Hepatocyte (in vitro differentiated cells): ENCODE measurements around the gene KCND2. TPM values are rescaled to one million over a fixed set of nuclear protein-coding genes. Genes with fewer than 3 reads are reported as not detected.

Experiments used
- DNase-seq: peaks from one replicate; pipeline ENCODE4 v3.0.0-alpha.2; 2016; ENCODE audit warnings: low spot score
- H2AFZ ChIP-seq: fragments of 200-600 bp; sonication (generic); 2 replicates; pipeline ENCODE4 v1.6.0; 2016; ENCODE audit warnings: antibody characterized with exemption, mild to moderate bottlenecking
- H3K27ac ChIP-seq: fragments of 200-600 bp; sonication (generic); 2 replicates; pipeline ENCODE4 v1.5.1; 2016; ENCODE audit warnings: mild to moderate bottlenecking
- H3K27me3 ChIP-seq: fragments of 200-600 bp; sonication (generic); 2 replicates; pipeline ENCODE4 v1.6.1; 2016
- H3K36me3 ChIP-seq: fragments of 200-600 bp; sonication (generic); replicated peaks from 2 replicates; pipeline ENCODE4 v1.5.1; 2016; ENCODE audit warnings: low read depth; ENCODE audit not compliant: insufficient read depth
- H3K4me1 ChIP-seq: fragments of 200-600 bp; sonication (generic); 2 replicates; pipeline ENCODE4 v1.5.1; 2016; ENCODE audit warnings: mild to moderate bottlenecking, moderate library complexity; ENCODE audit not compliant: insufficient read depth
- H3K4me2 ChIP-seq: fragments of 200-600 bp; sonication (generic); 2 replicates; pipeline ENCODE4 v1.6.0; 2016
- H3K4me3 ChIP-seq: fragments of 200-600 bp; sonication (generic); 2 replicates; pipeline ENCODE4 v1.5.1; 2016; ENCODE audit warnings: mild to moderate bottlenecking
- H3K79me2 ChIP-seq: fragments of 200-600 bp; sonication (generic); 2 replicates; pipeline ENCODE4 v1.6.0; 2017; ENCODE audit warnings: mild to moderate bottlenecking
- H3K9me2 ChIP-seq: fragments of 200-600 bp; sonication (generic); replicated peaks from 2 replicates; pipeline ENCODE4 v1.6.0; 2017; ENCODE audit warnings: mild to moderate bottlenecking; ENCODE audit not compliant: insufficient read depth
- H3K9me3 ChIP-seq: fragments of 200-600 bp; sonication (generic); 2 replicates; pipeline ENCODE4 v1.5.1; 2016; ENCODE audit warnings: low read depth, mild to moderate bottlenecking
- H4K20me1 ChIP-seq: fragments of 200-600 bp; sonication (generic); 2 replicates; pipeline ENCODE4 v1.6.0; 2016; ENCODE audit warnings: mild to moderate bottlenecking; ENCODE audit not compliant: insufficient read depth, poor library complexity, severe bottlenecking
- EZH2 ChIP-seq: fragments of 200-600 bp; sonication (generic); IDR thresholded peaks from 2 replicates; pipeline ENCODE4 v1.6.1; 2016; ENCODE audit warnings: antibody characterized with exemption, mild to moderate bottlenecking, borderline replicate concordance
- EZH2phosphoT487 ChIP-seq: fragments of 200-600 bp; sonication (generic); IDR thresholded peaks from one replicate; pipeline ENCODE4 v1.6.1; 2018; ENCODE audit warnings: antibody characterized with exemption, mild to moderate bottlenecking, low read depth, moderate library complexity; ENCODE audit not compliant: unreplicated experiment, severe bottlenecking
- WGBS: methylation state at CpG from one replicate; pipeline ENCODE4 v1.1.6; 2016; ENCODE audit warnings: low lambda C conversion rate; ENCODE audit errors: missing lambda C conversion rate; 5-methylcytosine and 5-hydroxymethylcytosine counted together
- polyA plus RNA-seq: library from polyadenylated mRNA; unstranded; fragments of >200 nt; fragmentation: Nextera tagmentation; extraction: Ambion mirVana; gene quantifications from 2 replicates; pipeline ENCODE4 v1.2.1, GENCODE V29; 2016
- total RNA-seq: library from RNA; depleted of rRNA; stranded (reverse); fragments of >200 nt; gene quantifications from 2 replicates; pipeline ENCODE4 v1.2.3, GENCODE V29; 2014
- TF ChIP-seq, protein P1 (sequence below): fragments of 200-600 bp; sonication (generic); IDR thresholded peaks from 2 replicates; pipeline ENCODE4 v1.5.1; 2016; ENCODE audit warnings: antibody characterized with exemption, mild to moderate bottlenecking; ENCODE audit not compliant: poor library complexity

The KCND2 gene
- total and polyA plus RNA-seq, 2 experiments from 2014 or later = 0.58 to 3.6 TPM

DNA sequence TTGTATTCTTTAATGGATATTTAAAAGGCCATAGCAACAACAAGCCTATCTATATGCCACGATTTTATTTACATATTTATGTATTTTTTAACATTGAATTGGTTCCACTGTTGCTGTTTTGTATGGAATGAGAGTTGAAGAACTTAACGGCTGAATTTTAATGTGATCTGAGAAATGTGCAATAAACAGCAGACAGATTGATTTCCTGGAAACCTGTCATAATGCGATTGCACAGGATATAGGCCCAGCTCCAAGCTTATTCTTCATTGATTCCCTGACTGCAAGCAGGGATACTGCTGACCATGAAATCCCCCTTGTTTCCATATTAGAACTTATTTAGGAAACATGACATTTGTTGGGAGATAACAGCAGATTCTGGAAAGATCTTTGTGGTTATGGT, 195.6 kb downstream of the KCND2 start:
- Histone ChIP-seq H3K4me3 (no peak overlapping the region), H3K9me2 (no peaks in the 10 kb centered on the region), H4K20me1 (no peaks in the 10 kb centered on the region), H3K27me3 (no peaks in the 10 kb centered on the region), H3K4me1 (no peaks in the 10 kb centered on the region), H3K27ac (no peak overlapping the region), H3K9me3 (no peaks in the 10 kb centered on the region), H3K79me2 (no peaks in the 10 kb centered on the region), H2AFZ (no peak overlapping the region), H3K4me2 (no peak overlapping the region), H3K36me3 (no peaks in the 10 kb centered on the region)
- DNase-seq = no peak
- no peak for TF ChIP-seq EZH2phosphoT487
- TF ChIP-seq, protein P1, sequence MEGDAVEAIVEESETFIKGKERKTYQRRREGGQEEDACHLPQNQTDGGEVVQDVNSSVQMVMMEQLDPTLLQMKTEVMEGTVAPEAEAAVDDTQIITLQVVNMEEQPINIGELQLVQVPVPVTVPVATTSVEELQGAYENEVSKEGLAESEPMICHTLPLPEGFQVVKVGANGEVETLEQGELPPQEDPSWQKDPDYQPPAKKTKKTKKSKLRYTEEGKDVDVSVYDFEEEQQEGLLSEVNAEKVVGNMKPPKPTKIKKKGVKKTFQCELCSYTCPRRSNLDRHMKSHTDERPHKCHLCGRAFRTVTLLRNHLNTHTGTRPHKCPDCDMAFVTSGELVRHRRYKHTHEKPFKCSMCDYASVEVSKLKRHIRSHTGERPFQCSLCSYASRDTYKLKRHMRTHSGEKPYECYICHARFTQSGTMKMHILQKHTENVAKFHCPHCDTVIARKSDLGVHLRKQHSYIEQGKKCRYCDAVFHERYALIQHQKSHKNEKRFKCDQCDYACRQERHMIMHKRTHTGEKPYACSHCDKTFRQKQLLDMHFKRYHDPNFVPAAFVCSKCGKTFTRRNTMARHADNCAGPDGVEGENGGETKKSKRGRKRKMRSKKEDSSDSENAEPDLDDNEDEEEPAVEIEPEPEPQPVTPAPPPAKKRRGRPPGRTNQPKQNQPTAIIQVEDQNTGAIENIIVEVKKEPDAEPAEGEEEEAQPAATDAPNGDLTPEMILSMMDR = no peak
- TF ChIP-seq EZH2 = no peak
- 77% methylated on average over 3 of the region's 3 CpGs for WGBS

DNA sequence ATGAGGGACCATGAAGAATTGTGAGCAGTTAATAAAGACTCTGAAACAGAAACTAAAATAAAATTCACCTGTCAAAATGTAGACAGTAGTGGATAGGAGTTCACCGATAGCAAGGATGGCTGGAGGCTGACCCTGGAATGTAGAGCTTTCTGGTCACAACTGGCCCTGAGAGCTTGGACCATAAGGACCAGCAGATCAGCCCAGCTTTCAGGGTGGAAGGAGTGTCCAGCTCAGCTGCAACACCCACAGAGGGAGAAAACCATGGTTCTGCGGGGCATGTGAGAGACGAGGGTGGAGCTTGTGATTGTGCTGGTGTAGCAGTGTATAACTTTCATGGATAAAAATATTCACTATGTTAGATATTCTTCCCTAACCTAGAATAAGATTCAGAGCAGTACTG, 199.9 kb downstream of the KCND2 start:
- H3K27me3 ChIP-seq = no peaks in the 10 kb centered on the region
- H3K4me2 ChIP-seq = no peak overlapping the region
- H3K4me1 ChIP-seq = no peaks in the 10 kb centered on the region
- H3K9me2 ChIP-seq = no peaks in the 10 kb centered on the region
- no peak overlapping the region for H2AFZ ChIP-seq
- H3K79me2 ChIP-seq = no peaks in the 10 kb centered on the region
- no peaks in the 10 kb centered on the region for H4K20me1 ChIP-seq
- H3K36me3 ChIP-seq = no peaks in the 10 kb centered on the region
- WGBS = 97% methylated on average over 3 of the region's 3 CpGs
- no peak overlapping the region for H3K27ac ChIP-seq
- H3K9me3 ChIP-seq = no peaks in the 10 kb centered on the region
- DNase-seq = no peak
- TF ChIP-seq EZH2phosphoT487 = no peak
- TF ChIP-seq, protein P1 = no peak
- no peak for TF ChIP-seq EZH2
- no peak overlapping the region for H3K4me3 ChIP-seq

DNA sequence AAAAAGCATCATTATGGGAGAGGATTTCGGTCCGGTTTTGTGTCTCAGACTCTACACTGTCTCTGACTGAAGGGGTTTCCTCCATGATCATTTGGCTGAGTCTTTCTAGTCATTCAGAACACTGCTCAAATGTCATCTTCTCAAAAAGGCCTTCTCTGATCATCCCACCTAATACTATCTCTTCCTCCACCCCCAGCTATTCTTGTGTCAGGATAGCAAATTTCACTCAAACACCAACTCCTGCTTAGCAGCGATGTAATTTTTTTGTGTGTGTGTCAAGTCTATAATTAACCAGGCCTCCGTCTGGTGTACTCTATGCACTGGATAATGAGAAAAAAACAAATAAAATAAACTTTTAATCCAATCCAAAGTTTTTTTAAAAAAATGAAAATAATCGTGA, 200.4 kb downstream of the KCND2 start:
- Histone ChIP-seq H3K4me1 (no peaks in the 10 kb centered on the region), H2AFZ (no peak overlapping the region), H3K4me2 (no peak overlapping the region), H4K20me1 (no peaks in the 10 kb centered on the region), H3K4me3 (no peak overlapping the region), H3K27ac (no peak overlapping the region), H3K9me2 (no peaks in the 10 kb centered on the region), H3K36me3 (no peaks in the 10 kb centered on the region), H3K79me2 (no peaks in the 10 kb centered on the region), H3K9me3 (no peaks in the 10 kb centered on the region), H3K27me3 (no peaks in the 10 kb centered on the region)
- TF ChIP-seq, protein P1 = no peak
- TF ChIP-seq EZH2 = no peak
- no peak for TF ChIP-seq EZH2phosphoT487
- 90% methylated on average over 5 of the region's 5 CpGs for WGBS
- DNase-seq = no peak

DNA sequence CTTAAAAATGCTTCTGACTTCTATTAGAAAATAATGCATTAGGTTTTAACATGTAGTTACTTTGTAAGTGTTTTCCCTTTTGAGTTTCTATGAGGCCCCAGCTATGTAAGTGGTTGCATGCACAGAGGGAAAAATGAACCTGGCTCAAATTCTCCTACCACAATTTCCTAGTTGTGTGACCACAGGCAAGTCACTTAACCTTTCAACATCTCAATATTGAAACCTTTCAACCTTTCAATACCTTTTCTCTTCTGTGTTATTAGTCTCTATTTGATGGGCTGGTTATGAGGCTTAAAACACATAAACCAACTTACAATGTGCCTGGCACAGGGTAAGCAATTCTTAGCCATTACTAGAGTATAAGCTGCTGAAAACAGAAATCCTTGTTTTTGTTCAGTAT, 203.0 kb downstream of the KCND2 start:
- DNase-seq = no peak
- no peaks in the 10 kb centered on the region for H3K36me3 ChIP-seq
- H3K27me3 ChIP-seq = no peaks in the 10 kb centered on the region
- H3K4me1 ChIP-seq = no peaks in the 10 kb centered on the region
- no peaks in the 10 kb centered on the region for H4K20me1 ChIP-seq
- H3K9me2 ChIP-seq = no peaks in the 10 kb centered on the region
- H3K9me3 ChIP-seq = no peaks in the 10 kb centered on the region
- no peak overlapping the region for H3K27ac ChIP-seq
- no peak overlapping the region for H3K4me3 ChIP-seq
- TF ChIP-seq EZH2phosphoT487 (no peak), EZH2 (no peak)
- TF ChIP-seq, protein P1 = no peak
- H2AFZ ChIP-seq = no peak overlapping the region
- H3K4me2 ChIP-seq = no peak overlapping the region
- no peaks in the 10 kb centered on the region for H3K79me2 ChIP-seq
